Liver (tissue), 9 donors: ENCODE results near the gene ZMYND10. TPM values are rescaled to one million over a fixed set of nuclear protein-coding genes. Genes with fewer than 3 reads are reported as not detected.

ENCODE experiments used
- DNase-seq: peaks from one replicate; pipeline ENCODE4 v3.0.0-alpha.2; 2017; ENCODE audit warnings: low spot score
- H3K27ac ChIP-seq, 2 donors: one replicate each; pipeline ENCODE4 v1.7.0; 2013; ENCODE audit warnings: inconsistent platforms in 2 of 2, low read length in 2 of 2, control low read depth in 1 of 2, low read depth in 1 of 2, mild to moderate bottlenecking in 1 of 2
- H3K27me3 ChIP-seq, 4 donors: one replicate each; pipeline versions ENCODE4 v1.6.1 to v1.7.0; 2013; ENCODE audit warnings: low read length in 3 of 4, inconsistent platforms in 1 of 4, mild to moderate bottlenecking in 1 of 4, moderate library complexity in 1 of 4; ENCODE audit not compliant: control insufficient read depth in 4 of 4, insufficient read depth in 4 of 4
- H3K36me3 ChIP-seq, 4 donors: one replicate each; pipeline versions ENCODE4 v1.6.1 to v1.7.0; 2013; ENCODE audit warnings: low read length in 3 of 4, mild to moderate bottlenecking in 3 of 4, low read depth in 1 of 4, moderate library complexity in 1 of 4; ENCODE audit not compliant: control insufficient read depth in 4 of 4, insufficient read depth in 3 of 4
- H3K4me1 ChIP-seq, 4 donors: one replicate each; pipeline versions ENCODE4 v1.6.1 to v1.7.0; 2013; ENCODE audit warnings: low read length in 3 of 4, mild to moderate bottlenecking in 3 of 4, moderate library complexity in 1 of 4; ENCODE audit not compliant: control insufficient read depth in 4 of 4, insufficient read depth in 4 of 4
- H3K4me3 ChIP-seq, 3 donors: one replicate each; pipeline versions ENCODE4 v1.6.1 to v1.7.0; 2013; ENCODE audit warnings: low read length in 3 of 3, control low read depth in 1 of 3, low read depth in 1 of 3, mild to moderate bottlenecking in 1 of 3
- H3K9ac ChIP-seq, 2 donors: one replicate each; pipeline ENCODE4 v1.7.0; 2013; ENCODE audit warnings: low read length in 2 of 2, mild to moderate bottlenecking in 2 of 2, moderate library complexity in 2 of 2, control low read depth in 1 of 2, low read depth in 1 of 2
- H3K9me3 ChIP-seq, 4 donors: one replicate each; pipeline versions ENCODE4 v1.6.1 to v1.7.0; 2013; ENCODE audit warnings: low read length in 3 of 4; ENCODE audit not compliant: control insufficient read depth in 4 of 4
- CTCF ChIP-seq: fragments of 150-350 bp; IDR thresholded peaks from 2 replicates; pipeline ENCODE4 v1.5.1; 2017; ENCODE audit warnings: improper control_type of control experiment, low read depth, low read length; ENCODE audit not compliant: missing input control
- EGR1 ChIP-seq, 2 donors: IDR thresholded peaks; 2 replicates each; pipeline ENCODE4 v1.6.1; 2016 to 2018; ENCODE audit warnings: antibody characterized with exemption in 2 of 2, low read depth in 2 of 2
- FOXA1 ChIP-seq: IDR thresholded peaks from 2 replicates; pipeline ENCODE4 v1.6.1; 2016; ENCODE audit warnings: antibody characterized with exemption
- FOXA2 ChIP-seq: IDR thresholded peaks from 2 replicates; pipeline ENCODE4 v1.6.1; 2016; ENCODE audit warnings: antibody characterized with exemption
- GABPA ChIP-seq, 2 donors: IDR thresholded peaks in 1 of 2; conservative IDR thresholded peaks in 1 of 2; 2 replicates each; pipeline ENCODE4 v1.6.1; 2016; ENCODE audit warnings: antibody characterized with exemption in 2 of 2, mild to moderate bottlenecking in 1 of 2, moderate library complexity in 1 of 2
- HNF4A ChIP-seq, 2 donors: conservative IDR thresholded peaks; 2 replicates each; pipeline ENCODE4 v1.6.1; 2016; ENCODE audit warnings: antibody characterized with exemption in 2 of 2, mild to moderate bottlenecking in 2 of 2
- HNF4G ChIP-seq: IDR thresholded peaks from 2 replicates; pipeline ENCODE4 v1.6.1; 2016; ENCODE audit warnings: antibody characterized with exemption
- JUND ChIP-seq, 2 donors: IDR thresholded peaks; 2 replicates each; pipeline ENCODE4 v1.6.1; 2016; ENCODE audit warnings: antibody characterized with exemption in 2 of 2
- MAX ChIP-seq: IDR thresholded peaks from 2 replicates; pipeline ENCODE4 v1.6.1; 2016; ENCODE audit warnings: antibody characterized with exemption
- NR2F2 ChIP-seq: IDR thresholded peaks from 2 replicates; pipeline ENCODE4 v1.6.1; 2016; ENCODE audit warnings: antibody characterized with exemption
- RAD21 ChIP-seq, 2 donors: IDR thresholded peaks; 2 replicates each; pipeline ENCODE4 v1.6.1; 2016; ENCODE audit warnings: antibody characterized with exemption in 2 of 2, mild to moderate bottlenecking in 2 of 2
- RXRA ChIP-seq, 2 donors: IDR thresholded peaks; 2 replicates each; pipeline ENCODE4 v1.6.1; 2017 to 2018; ENCODE audit warnings: antibody characterized with exemption in 2 of 2, mild to moderate bottlenecking in 1 of 2
- SP1 ChIP-seq: IDR thresholded peaks from 2 replicates; pipeline ENCODE4 v1.6.1; 2018; ENCODE audit warnings: antibody characterized with exemption, mild to moderate bottlenecking
- YY1 ChIP-seq: IDR thresholded peaks from 2 replicates; pipeline ENCODE4 v1.6.1; 2016; ENCODE audit warnings: antibody characterized with exemption, mild to moderate bottlenecking
- ZBTB33 ChIP-seq: IDR thresholded peaks from 2 replicates; pipeline ENCODE4 v1.6.1; 2016; ENCODE audit warnings: antibody characterized with exemption
- WGBS: extraction: QIAGEN DNeasy Blood & Tissue Kit; methylation state at CpG from one replicate; pipeline ENCODE4 v1.1.7; 2013; 5-methylcytosine and 5-hydroxymethylcytosine counted together
- polyA plus RNA-seq, 2 donors: library from polyadenylated mRNA; stranded (reverse) in 1 of 2; unstranded in 1 of 2; fragments of 200-250 nt in 1 of 2; fragments of >200 nt in 1 of 2; fragmentation: Nextera tagmentation in 1 of 2; extraction: Ambion mirVana in 1 of 2; gene quantifications; one replicate each; pipeline versions ENCODE4 v1.2.1 to v1.2.3, GENCODE V29; 2013 to 2015
- total RNA-seq, 2 donors: library from RNA; depleted of rRNA; stranded (reverse); fragments of >200 nt; gene quantifications; one replicate each; pipeline ENCODE4 v1.2.3, GENCODE V29; 2014
- TF ChIP-seq, protein P1 (sequence below): IDR thresholded peaks from 2 replicates; pipeline ENCODE4 v1.6.1; 2016; ENCODE audit warnings: antibody characterized with exemption, mild to moderate bottlenecking
- donor health status: healthy.
- donor health status: healthy.
- donor health status: healthy.
- donor health status: healthy.
- donor health status: healthy.

Gene ZMYND10
- total and polyA plus RNA-seq, 4 donors = 0.09 to 0.75 (median 0.27) TPM

- 28% methylated on average over 8 of the region's 8 CpGs for WGBS
- Histone ChIP-seq H3K27ac (no peak overlapping the region), H3K4me3 (no peak overlapping the region), H3K9me3 (no peaks in the 10 kb centered on the region), H3K27me3 (no peaks in the 10 kb centered on the region), H3K4me1 (peaks cover 16 to 54% (median 42%) of the 10 kb centered on the region in 4 donors), H3K9ac (no peak overlapping the region), H3K36me3 (peaks cover 0 to 10% (median 3%) of the 10 kb centered on the region in 4 donors)
- TF ChIP-seq, protein P1, sequence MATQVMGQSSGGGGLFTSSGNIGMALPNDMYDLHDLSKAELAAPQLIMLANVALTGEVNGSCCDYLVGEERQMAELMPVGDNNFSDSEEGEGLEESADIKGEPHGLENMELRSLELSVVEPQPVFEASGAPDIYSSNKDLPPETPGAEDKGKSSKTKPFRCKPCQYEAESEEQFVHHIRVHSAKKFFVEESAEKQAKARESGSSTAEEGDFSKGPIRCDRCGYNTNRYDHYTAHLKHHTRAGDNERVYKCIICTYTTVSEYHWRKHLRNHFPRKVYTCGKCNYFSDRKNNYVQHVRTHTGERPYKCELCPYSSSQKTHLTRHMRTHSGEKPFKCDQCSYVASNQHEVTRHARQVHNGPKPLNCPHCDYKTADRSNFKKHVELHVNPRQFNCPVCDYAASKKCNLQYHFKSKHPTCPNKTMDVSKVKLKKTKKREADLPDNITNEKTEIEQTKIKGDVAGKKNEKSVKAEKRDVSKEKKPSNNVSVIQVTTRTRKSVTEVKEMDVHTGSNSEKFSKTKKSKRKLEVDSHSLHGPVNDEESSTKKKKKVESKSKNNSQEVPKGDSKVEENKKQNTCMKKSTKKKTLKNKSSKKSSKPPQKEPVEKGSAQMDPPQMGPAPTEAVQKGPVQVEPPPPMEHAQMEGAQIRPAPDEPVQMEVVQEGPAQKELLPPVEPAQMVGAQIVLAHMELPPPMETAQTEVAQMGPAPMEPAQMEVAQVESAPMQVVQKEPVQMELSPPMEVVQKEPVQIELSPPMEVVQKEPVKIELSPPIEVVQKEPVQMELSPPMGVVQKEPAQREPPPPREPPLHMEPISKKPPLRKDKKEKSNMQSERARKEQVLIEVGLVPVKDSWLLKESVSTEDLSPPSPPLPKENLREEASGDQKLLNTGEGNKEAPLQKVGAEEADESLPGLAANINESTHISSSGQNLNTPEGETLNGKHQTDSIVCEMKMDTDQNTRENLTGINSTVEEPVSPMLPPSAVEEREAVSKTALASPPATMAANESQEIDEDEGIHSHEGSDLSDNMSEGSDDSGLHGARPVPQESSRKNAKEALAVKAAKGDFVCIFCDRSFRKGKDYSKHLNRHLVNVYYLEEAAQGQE = no peak
- no peak for TF ChIP-seq GABPA (IDR thresholded peaks at IDR 0.05 in 1 of 2, conservative IDR thresholded peaks at IDR 0.05 in 1 of 2)
- no peak for TF ChIP-seq NR2F2
- no peak for TF ChIP-seq FOXA1
- no peak for TF ChIP-seq FOXA2
- TF ChIP-seq JUND (IDR thresholded peaks at IDR 0.05) = no peak
- TF ChIP-seq HNF4G = no peak
- TF ChIP-seq RAD21 (IDR thresholded peaks at IDR 0.05) = no peak
- TF ChIP-seq ZBTB33 = no peak
- TF ChIP-seq EGR1 (IDR thresholded peaks at IDR 0.05; ENCODE audit: low read depth in 2 of 2) = no peak
- no peak for TF ChIP-seq HNF4A (conservative IDR thresholded peaks at IDR 0.05)
- no peak for TF ChIP-seq MAX
- no peak for TF ChIP-seq CTCF
- TF ChIP-seq SP1 = no peak
- no peak for TF ChIP-seq RXRA (IDR thresholded peaks at IDR 0.05)
- no peak for TF ChIP-seq YY1
- DNase-seq = no peak
Observed at GRCh38 chr3:50359760-50360110, 14.2 kb upstream of the ZMYND10 start.
